GM12874 (cell line): ENCODE data around the gene APOBEC2.
A peak's percentile ranks its signal among the peaks of the same experiment; 100 is the strongest.

ENCODE experiments used
- CTCF ChIP-seq: IDR thresholded peaks from 2 replicates; pipeline ENCODE4 v1.5.1; 2011; ENCODE audit warnings: low read depth, mild to moderate bottlenecking, control low read depth, low read length, moderate library complexity; ENCODE audit not compliant: insufficient read depth

Gene APOBEC2

DNA sequence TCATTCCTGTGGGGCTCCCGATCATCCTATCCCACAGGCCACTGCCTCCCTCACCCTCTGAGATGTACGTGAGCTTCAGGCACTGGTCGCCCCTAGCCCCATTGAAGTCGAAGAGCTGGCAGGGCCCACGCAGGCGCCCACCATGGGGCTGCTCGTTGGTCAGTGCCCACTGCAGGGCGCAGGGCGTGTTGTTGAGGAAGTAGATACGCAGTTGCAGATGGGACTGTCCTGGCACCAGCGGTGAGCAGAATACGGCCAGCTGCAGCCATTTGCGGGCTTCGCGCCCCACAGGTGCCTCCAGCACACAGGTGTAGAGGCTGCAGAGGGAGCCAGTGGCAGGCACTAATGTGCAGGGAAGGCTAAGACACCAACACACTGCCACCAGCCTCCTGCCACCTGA lies 20.2 kb upstream of the APOBEC2 start:
- no peak for TF ChIP-seq CTCF

- TF ChIP-seq CTCF = no peak
Measured at GRCh38 chr6:41033776-41034175, 19.2 kb upstream of the APOBEC2 start.

DNA sequence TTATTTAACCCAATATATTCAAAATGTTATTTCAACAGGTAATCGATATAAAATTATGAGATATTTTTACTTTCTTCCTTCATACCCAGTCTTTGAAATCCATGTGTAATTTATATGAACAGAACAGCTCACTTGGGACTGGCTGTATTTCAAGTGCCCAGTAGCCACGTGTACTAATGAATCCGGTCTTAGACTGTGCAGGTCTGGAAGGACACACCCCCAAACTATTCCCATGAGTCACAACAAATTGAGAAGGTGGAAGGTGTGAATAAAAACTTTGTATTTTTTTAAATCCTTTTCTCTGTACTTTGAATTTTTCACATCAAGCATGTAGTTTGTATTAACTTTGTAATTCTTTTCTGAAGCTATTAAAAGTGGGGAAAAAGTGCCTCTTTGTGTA lies 16.8 kb upstream of the APOBEC2 start:
- TF ChIP-seq CTCF = no peak

GRCh38 chr6:41036601-41037000 lies 16.4 kb upstream of the APOBEC2 start:
- no peak for TF ChIP-seq CTCF

DNA sequence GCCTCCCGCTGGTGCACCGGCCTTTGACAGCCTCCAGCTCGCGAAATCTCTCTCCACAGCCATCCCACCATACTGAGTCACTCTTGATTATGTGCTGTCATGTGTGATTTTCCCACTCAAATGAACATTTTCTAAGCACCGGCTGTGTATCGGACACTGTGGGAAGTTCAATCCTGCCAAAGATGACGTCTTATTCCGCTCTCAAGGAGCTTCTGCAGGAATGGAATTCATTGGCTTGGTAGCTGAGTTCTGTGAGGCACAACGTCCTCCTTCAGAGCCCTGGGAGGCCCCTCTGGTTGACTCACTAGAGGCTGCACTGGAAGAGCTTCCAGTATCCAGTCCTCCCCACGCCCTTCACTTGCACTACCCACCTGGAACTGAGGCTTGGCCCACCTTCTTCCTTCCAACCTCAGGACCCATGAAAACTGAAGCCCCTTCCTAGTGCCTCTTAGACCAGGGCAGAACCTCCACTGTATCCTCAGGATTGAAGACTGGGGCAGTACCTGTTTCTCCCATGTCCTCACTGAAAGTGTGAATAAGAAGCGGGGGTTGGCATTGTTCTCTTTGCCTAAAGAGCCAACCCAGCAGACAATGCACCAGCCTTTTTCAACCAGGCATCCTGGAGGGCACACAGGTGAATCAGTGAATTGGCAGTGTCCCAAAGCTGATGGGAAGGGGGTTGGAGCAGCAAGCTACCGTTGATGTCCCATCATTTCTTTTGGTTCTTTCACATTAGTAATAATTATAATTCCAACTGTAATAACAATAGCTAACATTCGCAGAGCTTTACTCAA lies 15.7 kb upstream of the APOBEC2 start:
- TF ChIP-seq CTCF = no peak

GRCh38 chr6:41038205-41038604 lies 14.8 kb upstream of the APOBEC2 start:
- no peak for TF ChIP-seq CTCF

DNA sequence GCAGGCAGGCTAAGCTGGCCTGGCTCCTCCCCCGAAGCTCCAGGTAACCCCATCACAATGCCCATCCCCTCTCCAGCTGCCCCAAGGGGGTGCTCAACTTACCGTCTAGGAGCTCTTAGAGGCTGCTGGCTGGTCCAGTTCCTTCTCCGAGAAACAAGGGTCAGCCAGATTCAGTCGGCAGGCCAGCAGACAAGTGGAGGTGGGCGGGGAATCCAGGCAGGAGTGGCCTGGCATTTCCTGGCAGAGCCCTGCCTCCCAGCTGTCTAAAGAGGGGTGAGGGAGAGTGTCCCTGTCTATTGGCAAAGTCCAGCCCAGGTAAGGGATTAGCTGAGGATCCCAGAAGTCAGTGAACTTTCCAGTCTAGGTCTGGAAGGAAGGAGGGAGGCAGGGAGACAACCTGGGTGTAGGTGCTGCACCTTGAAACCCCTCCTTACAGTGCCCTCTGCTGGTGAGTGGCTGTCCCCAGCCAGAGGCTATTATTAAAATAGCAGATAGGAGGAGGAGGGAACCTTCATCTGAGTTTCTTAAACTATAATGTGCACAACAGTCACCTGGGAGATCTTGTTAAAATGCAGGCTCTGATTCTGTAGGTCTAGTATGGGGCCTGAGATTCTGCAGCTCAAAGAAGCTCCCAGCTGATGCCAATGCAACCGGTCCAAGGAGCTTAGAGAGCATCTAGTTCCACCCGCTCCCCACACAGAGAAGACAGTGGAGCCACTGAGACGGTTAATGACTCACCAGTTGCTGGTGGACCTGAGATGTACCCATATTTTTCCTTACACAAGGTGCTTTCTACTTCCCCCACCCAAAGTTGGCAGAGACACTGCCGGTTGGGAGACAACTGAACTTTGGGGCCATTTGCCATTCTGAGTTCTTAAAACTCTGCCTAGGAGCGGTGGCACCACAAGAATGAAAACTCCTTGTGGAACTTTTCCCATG lies 13.7 kb upstream of the APOBEC2 start, which contains the start of gene UNC5CL:
UNC5CL (minus strand) TSS at position 162 of the 939 bp plus-strand sequence. CDS start 4,147 bp downstream, outside the sequence.
- TF ChIP-seq CTCF = peak; percentile 76
